ENCODE data around the gene TGFBR2. TPM values are rescaled to one million over a fixed set of nuclear protein-coding genes. Genes with fewer than 3 reads are reported as not detected.
A peak's percentile ranks its signal among the peaks of the same experiment; 100 is the strongest.

Gene TGFBR2
- total and polyA plus RNA-seq, 2 experiments from 2014 or later: 42.2 to 52.8 TPM

GRCh38 chr3:30632521-30632920 lies 26.1 kb downstream of the TGFBR2 start:
- H3K79me2 ChIP-seq: peaks cover 92% of the 10 kb centered on the region
- TF ChIP-seq EZH2 (IDR thresholded peaks at IDR 0.05; ENCODE audit: borderline replicate concordance) (no peak), EZH2phosphoT487 (IDR thresholded peaks at IDR 0.05; ENCODE audit: low read depth, severe bottlenecking, unreplicated experiment) (no peak), CTCF (IDR thresholded peaks at IDR 0.05; ENCODE audit: poor library complexity) (no peak)
- no peak overlapping the region for H3K4me3 ChIP-seq
- peaks cover 17% of the 10 kb centered on the region for H3K4me1 ChIP-seq (ENCODE audit: insufficient read depth)
- WGBS (ENCODE audit: low lambda C conversion rate, missing lambda C conversion rate): 74% methylated on average over 1 of the region's 1 CpG
- H3K4me2 ChIP-seq: no peak overlapping the region
- H3K27ac ChIP-seq: peak overlapping the region; percentile 32
- H3K9me2 ChIP-seq (replicated peaks; ENCODE audit: insufficient read depth): no peaks in the 10 kb centered on the region
- no peaks in the 10 kb centered on the region for H3K27me3 ChIP-seq
- no peaks in the 10 kb centered on the region for H4K20me1 ChIP-seq (ENCODE audit: insufficient read depth, poor library complexity, severe bottlenecking)
- H3K36me3 ChIP-seq (replicated peaks; ENCODE audit: insufficient read depth, low read depth): no peaks in the 10 kb centered on the region
- no peaks in the 10 kb centered on the region for H3K9me3 ChIP-seq (ENCODE audit: low read depth)
- no peak overlapping the region for H2AFZ ChIP-seq
- DNase-seq (ENCODE audit: low spot score): no peak

- peaks cover 17% of the 10 kb centered on the region for H3K4me1 ChIP-seq (ENCODE audit: insufficient read depth)
- H3K9me3 ChIP-seq (ENCODE audit: low read depth): no peaks in the 10 kb centered on the region
- TF ChIP-seq CTCF (IDR thresholded peaks at IDR 0.05; ENCODE audit: poor library complexity) (no peak), EZH2phosphoT487 (IDR thresholded peaks at IDR 0.05; ENCODE audit: low read depth, severe bottlenecking, unreplicated experiment) (no peak), EZH2 (IDR thresholded peaks at IDR 0.05; ENCODE audit: borderline replicate concordance) (no peak)
- no peak for DNase-seq (ENCODE audit: low spot score)
- H2AFZ ChIP-seq: no peak overlapping the region
- no peaks in the 10 kb centered on the region for H4K20me1 ChIP-seq (ENCODE audit: insufficient read depth, poor library complexity, severe bottlenecking)
- no peaks in the 10 kb centered on the region for H3K36me3 ChIP-seq (replicated peaks; ENCODE audit: insufficient read depth, low read depth)
- H3K79me2 ChIP-seq: peaks cover 92% of the 10 kb centered on the region
- H3K4me2 ChIP-seq: no peak overlapping the region
- 94% methylated on average over 3 of the region's 3 CpGs for WGBS (ENCODE audit: low lambda C conversion rate, missing lambda C conversion rate)
- no peaks in the 10 kb centered on the region for H3K9me2 ChIP-seq (replicated peaks; ENCODE audit: insufficient read depth)
- no peak overlapping the region for H3K4me3 ChIP-seq
- H3K27me3 ChIP-seq: no peaks in the 10 kb centered on the region
- no peak overlapping the region for H3K27ac ChIP-seq
Measured at GRCh38 chr3:30633718-30634117, 27.3 kb downstream of the TGFBR2 start.

- WGBS (ENCODE audit: low lambda C conversion rate, missing lambda C conversion rate): 80% methylated on average over 3 of the region's 3 CpGs
Measured at GRCh38 chr3:30634761-30635735, 28.6 kb downstream of the TGFBR2 start.

More at GRCh38 chr3:30634761-30635735, 28.6 kb downstream of the TGFBR2 start:
- Histone ChIP-seq H3K4me3 (no peak overlapping the region), H3K27me3 (no peaks in the 10 kb centered on the region), H3K9me3 (ENCODE audit: low read depth) (no peaks in the 10 kb centered on the region), H3K79me2 (peaks cover 92% of the 10 kb centered on the region), H2AFZ (no peak overlapping the region), H3K4me1 (ENCODE audit: insufficient read depth) (peaks cover 17% of the 10 kb centered on the region), H3K27ac (no peak overlapping the region), H3K4me2 (no peak overlapping the region), H3K36me3 (replicated peaks; ENCODE audit: insufficient read depth, low read depth) (no peaks in the 10 kb centered on the region), H4K20me1 (ENCODE audit: insufficient read depth, poor library complexity, severe bottlenecking) (no peaks in the 10 kb centered on the region), H3K9me2 (replicated peaks; ENCODE audit: insufficient read depth) (no peaks in the 10 kb centered on the region)
- DNase-seq (ENCODE audit: low spot score): no peak
- TF ChIP-seq EZH2 (IDR thresholded peaks at IDR 0.05; ENCODE audit: borderline replicate concordance): no peak
- no peak for TF ChIP-seq CTCF (IDR thresholded peaks at IDR 0.05; ENCODE audit: poor library complexity)
- no peak for TF ChIP-seq EZH2phosphoT487 (IDR thresholded peaks at IDR 0.05; ENCODE audit: low read depth, severe bottlenecking, unreplicated experiment)
